Caco-2 (cell line): ENCODE data around the gene NOTUM. TPM values are rescaled to one million over a fixed set of nuclear protein-coding genes. Genes with fewer than 3 reads are reported as not detected.

ENCODE experiments used
- BruUV-seq: library from RNA; stranded (reverse); fragments of 400-500 nt; replicated peaks from 2 replicates; lab custom pipeline; 2021; lab: Mats Ljungman, UMichigan
- CTCF ChIA-PET: fragments of 300-600 bp; sonication (Branson Sonifier 250); formaldehyde crosslinking; loops from one replicate; lab custom pipeline; 2022; ENCODE audit warnings: antibody characterized with exemption; lab: Charles Lee
- POLR2A ChIA-PET: fragments of 300-600 bp; sonication (Branson Sonifier 250); formaldehyde crosslinking; loops from one replicate; lab custom pipeline; 2022; ENCODE audit warnings: antibody characterized with exemption; lab: Charles Lee
- DNase-seq, 2 experiments: peaks; one replicate each; pipeline versions ENCODE4 v3.0.0 to v3.0.0-alpha.2; 2020 to 2022
- H3K27me3 ChIP-seq: replicated peaks from 2 replicates; pipeline ENCODE4 v1.6.0; 2011; ENCODE audit warnings: low read length; ENCODE audit not compliant: control insufficient read depth, insufficient read depth
- H3K36me3 ChIP-seq: 2 replicates; pipeline ENCODE4 v1.5.1; 2011; ENCODE audit warnings: low read length; ENCODE audit not compliant: control insufficient read depth, insufficient read depth
- H3K4me1 ChIP-seq: fragments of 250-450 bp; sonication (Bioruptor Pico); 2 replicates; pipeline ENCODE4 v1.5.1; 2020; ENCODE audit warnings: mild to moderate bottlenecking
- H3K4me3 ChIP-seq: 2 replicates; pipeline ENCODE4 v1.5.1; 2011; ENCODE audit warnings: low read depth, mild to moderate bottlenecking, control low read depth, low read length
- H3K9me3 ChIP-seq: fragments of 250-450 bp; sonication (Bioruptor Pico); 2 replicates; pipeline ENCODE4 v1.5.1; 2020; ENCODE audit warnings: mild to moderate bottlenecking, moderate library complexity
- H3K27ac Mint-ChIP-seq: one replicate; pipeline ENCODE4 v1.8.0; 2022; ENCODE audit warnings: mixed read lengths; ENCODE audit not compliant: unreplicated experiment
- H3K27me3 Mint-ChIP-seq: one replicate; pipeline ENCODE4 v1.8.0; 2022; ENCODE audit warnings: mixed read lengths; ENCODE audit not compliant: insufficient read depth, unreplicated experiment
- H3K36me3 Mint-ChIP-seq: one replicate; pipeline ENCODE4 v1.8.0; 2022; ENCODE audit warnings: mild to moderate bottlenecking, mixed read lengths; ENCODE audit not compliant: insufficient read depth, unreplicated experiment
- H3K4me1 Mint-ChIP-seq: one replicate; pipeline ENCODE4 v1.8.0; 2022; ENCODE audit warnings: low read depth, mixed read lengths; ENCODE audit not compliant: unreplicated experiment
- H3K4me3 Mint-ChIP-seq: one replicate; pipeline ENCODE4 v1.8.0; 2022; ENCODE audit warnings: mild to moderate bottlenecking, moderate library complexity, mixed read lengths; ENCODE audit not compliant: unreplicated experiment
- H3K9me3 Mint-ChIP-seq: one replicate; pipeline ENCODE4 v1.8.0; 2022; ENCODE audit warnings: mixed read lengths; ENCODE audit not compliant: unreplicated experiment
- intact Hi-C: fragments of 100-400 bp; cut with micrococcal nuclease; formaldehyde crosslinking; loops from one replicate; pipeline ENCODE4 v1.10.0; 2022; ENCODE audit not compliant: unreplicated experiment
- total RNA-seq: library from RNA; stranded (reverse); gene quantifications from 2 replicates; pipeline ENCODE4 v1.2.3, GENCODE V29; 2022
- TF ChIP-seq, protein P1 (sequence below), 2 experiments: fragments of 200-600 bp in 1 of 2; IDR thresholded peaks; 1 replicate in 1 of 2; 2 replicates in 1 of 2; pipeline versions ENCODE4 v1.5.1 to v1.8.0; 2011 to 2022; ENCODE audit warnings: antibody characterized with exemption in 1 of 2, control low read depth in 1 of 2, inconsistent platforms in 1 of 2, low read depth in 1 of 2, low read length in 1 of 2, mild to moderate bottlenecking in 1 of 2, moderate library complexity in 1 of 2; ENCODE audit not compliant: insufficient read depth in 1 of 2, severe bottlenecking in 1 of 2, unreplicated experiment in 1 of 2

Gene NOTUM
- total RNA-seq, 1 experiment from 2014 or later = 11.1 TPM

DNA sequence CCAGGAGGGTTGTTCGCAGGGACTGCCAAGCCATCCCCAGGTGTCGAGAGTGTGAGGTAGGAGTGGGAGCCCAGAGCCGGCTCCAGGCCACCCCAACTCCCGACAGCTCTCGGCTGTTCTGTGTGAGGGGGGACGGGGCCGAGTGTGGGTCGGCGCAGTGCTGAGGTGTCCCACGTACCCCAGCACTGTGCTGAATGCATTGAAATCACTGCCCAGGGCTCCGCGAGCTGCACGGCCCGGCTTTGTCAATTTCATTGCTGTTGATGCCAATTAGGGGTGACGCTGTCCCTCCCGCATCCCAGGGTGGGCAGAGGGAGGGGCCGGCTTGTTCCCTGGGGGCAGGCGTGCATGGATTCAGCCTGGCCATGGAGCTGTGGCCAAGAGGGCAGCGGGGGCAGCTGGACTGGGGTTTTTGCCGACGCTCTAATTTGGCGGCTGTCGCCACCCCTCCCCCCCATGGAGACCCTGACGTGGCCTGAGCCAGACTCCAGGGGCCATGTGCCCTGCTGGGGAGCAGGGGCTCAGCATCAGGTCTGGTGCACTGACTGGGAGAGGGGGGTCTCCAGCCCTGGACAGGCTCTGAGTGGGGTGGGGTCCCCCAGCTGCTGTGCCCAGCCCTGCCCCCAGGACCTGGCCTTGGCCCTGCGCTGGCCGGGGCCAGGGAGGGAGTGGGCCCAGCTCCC lies 47.4 kb upstream of the NOTUM start:
- Mint-ChIP-seq H3K4me3 (no peak overlapping the region), H3K27ac (no peak overlapping the region), H3K4me1 (no peaks in the 10 kb centered on the region), H3K36me3 (peaks cover 17% of the 10 kb centered on the region), H3K27me3 (no peaks in the 10 kb centered on the region), H3K9me3 (no peaks in the 10 kb centered on the region)
- intact Hi-C loops = no loop called here
- POLR2A ChIA-PET = no interaction called here
- CTCF ChIA-PET = no interaction called here
- no peaks in the 10 kb centered on the region for H3K36me3 ChIP-seq
- no peak for DNase-seq
- H3K4me3 ChIP-seq = no peak overlapping the region
- no TSS peak for BruUV-seq
- TF ChIP-seq, protein P1, sequence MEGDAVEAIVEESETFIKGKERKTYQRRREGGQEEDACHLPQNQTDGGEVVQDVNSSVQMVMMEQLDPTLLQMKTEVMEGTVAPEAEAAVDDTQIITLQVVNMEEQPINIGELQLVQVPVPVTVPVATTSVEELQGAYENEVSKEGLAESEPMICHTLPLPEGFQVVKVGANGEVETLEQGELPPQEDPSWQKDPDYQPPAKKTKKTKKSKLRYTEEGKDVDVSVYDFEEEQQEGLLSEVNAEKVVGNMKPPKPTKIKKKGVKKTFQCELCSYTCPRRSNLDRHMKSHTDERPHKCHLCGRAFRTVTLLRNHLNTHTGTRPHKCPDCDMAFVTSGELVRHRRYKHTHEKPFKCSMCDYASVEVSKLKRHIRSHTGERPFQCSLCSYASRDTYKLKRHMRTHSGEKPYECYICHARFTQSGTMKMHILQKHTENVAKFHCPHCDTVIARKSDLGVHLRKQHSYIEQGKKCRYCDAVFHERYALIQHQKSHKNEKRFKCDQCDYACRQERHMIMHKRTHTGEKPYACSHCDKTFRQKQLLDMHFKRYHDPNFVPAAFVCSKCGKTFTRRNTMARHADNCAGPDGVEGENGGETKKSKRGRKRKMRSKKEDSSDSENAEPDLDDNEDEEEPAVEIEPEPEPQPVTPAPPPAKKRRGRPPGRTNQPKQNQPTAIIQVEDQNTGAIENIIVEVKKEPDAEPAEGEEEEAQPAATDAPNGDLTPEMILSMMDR (IDR thresholded peaks at IDR 0.05; ENCODE audit: insufficient read depth in 1 of 2, low read depth in 1 of 2, low read length in 1 of 2, severe bottlenecking in 1 of 2, unreplicated experiment in 1 of 2) = no peak
- H3K4me1 ChIP-seq = peaks cover 10% of the 10 kb centered on the region
- H3K27me3 ChIP-seq = no peaks in the 10 kb centered on the region
- H3K9me3 ChIP-seq = no peaks in the 10 kb centered on the region

GRCh38 chr17:82007495-82008257 lies 46.7 kb upstream of the NOTUM start:
- H3K27ac Mint-ChIP-seq = no peak overlapping the region
- TF ChIP-seq, protein P1 (IDR thresholded peaks at IDR 0.05; ENCODE audit: insufficient read depth in 1 of 2, low read depth in 1 of 2, low read length in 1 of 2, severe bottlenecking in 1 of 2, unreplicated experiment in 1 of 2) = no peak
- Histone ChIP-seq H3K36me3 (no peaks in the 10 kb centered on the region; the same call in 1 of the 2 replicates), H3K9me3 (no peaks in the 10 kb centered on the region), H3K4me3 (no peak overlapping the region), H3K4me1 (peaks cover 14% of the 10 kb centered on the region), H3K27me3 (no peaks in the 10 kb centered on the region)
- POLR2A ChIA-PET = no interaction called here
- H3K4me3 Mint-ChIP-seq = no peak overlapping the region
- CTCF ChIA-PET = no interaction called here
- H3K4me1 Mint-ChIP-seq = no peaks in the 10 kb centered on the region
- intact Hi-C loops = no loop called here
- H3K36me3 Mint-ChIP-seq = peaks cover 17% of the 10 kb centered on the region
- no peaks in the 10 kb centered on the region for H3K27me3 Mint-ChIP-seq
- no peak for DNase-seq
- no peaks in the 10 kb centered on the region for H3K9me3 Mint-ChIP-seq
- BruUV-seq = no TSS peak

GRCh38 chr17:82007228-82007494 lies 46.2 kb upstream of the NOTUM start:
- no peak overlapping the region for H3K27ac Mint-ChIP-seq
- Histone ChIP-seq H3K4me3 (no peak overlapping the region), H3K27me3 (no peaks in the 10 kb centered on the region), H3K36me3 (no peaks in the 10 kb centered on the region; the same call in 1 of the 2 replicates), H3K4me1 (peaks cover 19% of the 10 kb centered on the region), H3K9me3 (no peaks in the 10 kb centered on the region)
- H3K36me3 Mint-ChIP-seq = peaks cover 17% of the 10 kb centered on the region
- intact Hi-C loops = no loop called here
- H3K27me3 Mint-ChIP-seq = no peaks in the 10 kb centered on the region
- no peaks in the 10 kb centered on the region for H3K9me3 Mint-ChIP-seq
- TF ChIP-seq, protein P1 (IDR thresholded peaks at IDR 0.05; ENCODE audit: insufficient read depth in 1 of 2, low read depth in 1 of 2, low read length in 1 of 2, severe bottlenecking in 1 of 2, unreplicated experiment in 1 of 2) = no peak
- H3K4me3 Mint-ChIP-seq = no peak overlapping the region
- ChIA-PET POLR2A (no interaction called here), CTCF (no interaction called here)
- DNase-seq = no peak
- no peaks in the 10 kb centered on the region for H3K4me1 Mint-ChIP-seq
- BruUV-seq = no TSS peak
